ENCODE measurements around the gene TNS4.

TNS4 gene

DNA sequence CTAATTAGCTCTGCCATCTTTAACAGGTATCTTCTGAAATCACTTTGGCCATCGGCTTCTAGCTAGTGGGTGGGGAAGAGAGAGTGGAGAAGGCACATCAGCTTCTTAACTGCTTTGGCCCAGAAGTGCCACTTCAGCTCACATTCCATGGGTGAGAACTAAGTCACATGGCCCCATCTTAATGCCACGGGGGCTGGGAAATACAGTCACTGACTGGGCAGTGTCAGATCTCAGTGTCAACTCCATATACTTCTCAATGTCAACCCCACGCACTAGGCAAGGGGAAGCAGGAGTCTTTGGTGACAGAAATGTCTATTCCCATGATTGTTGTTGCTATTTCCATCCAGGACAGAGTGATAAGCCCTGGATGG is 34.5 kb upstream of the TNS4 start:
- in situ Hi-C loops (cut with MboI; ENCODE audit: low sequenced_read_pairs) = loop anchor here (10.0 kb wide), 1 partner anchor 141 kb away; no protein-coding TSS in a partner anchor

DNA sequence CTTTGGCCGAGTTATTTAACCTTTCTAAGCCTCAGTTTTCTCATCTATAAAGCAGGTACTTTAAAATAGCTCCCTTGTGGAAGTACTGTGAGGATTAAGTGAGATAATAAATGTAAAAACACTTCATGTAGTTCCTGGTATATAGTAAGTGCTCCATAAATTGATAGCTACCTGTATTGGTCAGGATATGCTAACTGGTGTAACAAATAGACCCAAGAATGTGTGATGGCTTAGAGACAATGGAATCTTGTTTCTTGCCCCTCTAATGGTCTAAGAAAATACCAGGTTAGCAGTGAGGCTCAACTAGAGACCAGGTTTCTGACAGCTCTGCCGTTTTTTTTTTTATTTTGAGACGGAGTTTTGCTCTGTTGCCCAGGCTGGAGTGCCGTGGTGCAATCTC is 34.0 kb upstream of the TNS4 start:
- in situ Hi-C loops (cut with MboI; ENCODE audit: low sequenced_read_pairs) = loop anchor here (10.0 kb wide), 1 partner anchor 141 kb away; no protein-coding TSS in a partner anchor

DNA sequence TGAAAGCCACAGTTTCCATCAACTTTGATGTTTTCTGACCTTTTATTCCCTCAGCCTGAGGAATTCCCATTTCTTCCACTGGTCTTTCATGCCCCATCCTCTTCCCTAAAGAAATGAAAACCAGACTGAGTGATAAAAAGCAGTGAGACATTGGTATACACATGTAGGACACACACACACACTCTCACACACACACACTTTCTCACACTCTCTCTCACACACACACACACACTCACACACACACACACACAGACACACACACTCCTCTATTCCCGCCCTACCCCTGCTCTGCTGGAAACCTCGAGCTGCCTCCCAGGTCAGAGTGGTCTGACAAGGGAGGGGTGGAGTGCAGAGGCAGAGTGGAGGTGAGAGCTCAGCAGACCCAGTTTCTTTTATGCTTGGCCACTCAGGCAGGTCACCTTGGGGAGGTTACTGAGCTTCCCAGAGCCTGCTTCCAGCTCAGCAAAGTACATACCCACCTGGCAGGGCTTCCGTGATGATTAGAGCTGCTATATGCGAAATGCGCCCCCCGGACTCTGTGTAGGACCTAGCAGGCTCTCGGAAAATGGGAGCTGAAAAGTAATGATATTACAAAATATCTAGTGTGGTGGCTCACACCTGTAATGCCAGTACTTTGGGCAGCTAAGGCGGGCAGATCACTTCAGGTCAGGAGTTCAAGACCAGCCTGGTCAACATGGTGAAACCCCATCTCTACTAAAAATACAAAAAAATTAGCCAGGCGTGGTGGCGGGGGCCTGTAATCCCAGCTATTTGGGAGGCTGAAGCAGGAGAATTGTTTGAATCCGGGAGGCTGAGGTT is 33.2 kb upstream of the TNS4 start:
- in situ Hi-C loops (cut with MboI; ENCODE audit: low sequenced_read_pairs) = loop anchor here (10.0 kb wide), 1 partner anchor 140 kb away; no protein-coding TSS in a partner anchor

DNA sequence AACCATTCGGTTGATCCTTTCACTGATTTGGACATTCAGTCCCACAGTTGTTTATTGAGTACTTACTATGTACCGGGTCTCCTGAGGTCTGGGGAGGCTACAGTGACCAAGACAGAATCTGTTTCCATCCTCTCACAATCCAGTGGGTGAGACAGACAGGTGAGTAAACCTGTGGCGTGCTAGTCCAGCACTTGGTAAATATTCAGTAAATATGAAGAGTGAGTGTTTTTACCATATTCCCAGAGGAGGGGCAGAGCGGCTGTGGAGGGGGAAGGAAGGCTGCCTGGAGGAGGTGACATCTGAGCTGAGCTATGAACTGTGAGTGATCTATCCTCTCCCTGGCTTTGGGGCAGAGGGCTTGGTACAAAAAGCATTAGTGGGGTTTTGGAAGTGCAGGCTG is 32.5 kb upstream of the TNS4 start:
- in situ Hi-C loops (cut with MboI; ENCODE audit: low sequenced_read_pairs) = loop anchor here (10.0 kb wide), 1 partner anchor 139 kb away; no protein-coding TSS in a partner anchor

DNA sequence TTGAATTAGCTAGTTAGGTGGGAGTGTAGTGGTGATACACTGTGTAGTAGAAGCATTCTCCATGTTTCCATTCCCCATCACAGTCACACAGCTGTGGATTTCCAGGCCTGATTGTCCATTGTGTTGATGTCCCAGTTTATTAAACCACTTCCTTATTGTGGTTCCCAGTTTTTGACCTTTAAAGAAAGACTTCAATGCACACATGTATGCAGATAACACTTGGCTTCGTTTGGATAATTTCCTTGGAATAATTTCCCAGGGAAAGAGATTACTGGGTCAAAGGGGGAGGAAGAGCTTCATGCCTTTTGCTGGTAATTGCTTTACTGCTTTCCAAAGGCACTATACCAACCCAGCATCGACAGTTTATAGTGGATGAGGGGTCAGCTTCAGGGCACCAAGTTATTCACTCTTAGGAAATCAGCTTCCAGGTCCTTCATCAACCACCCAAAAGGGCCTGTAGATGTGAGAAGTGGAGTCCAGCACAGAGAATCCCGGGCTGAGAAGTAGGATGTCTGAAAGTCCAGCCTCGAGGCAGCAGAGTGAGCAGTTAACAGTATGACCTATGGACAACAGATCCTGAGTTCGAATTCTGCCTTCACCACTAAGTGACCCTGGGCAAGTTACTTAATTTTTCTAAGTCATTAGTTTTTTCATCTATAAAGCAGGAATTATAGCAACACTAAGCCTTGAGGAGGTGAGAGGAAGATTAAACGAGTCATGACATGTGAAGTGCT is 31.3 kb upstream of the TNS4 start:
- in situ Hi-C loops (cut with MboI; ENCODE audit: low sequenced_read_pairs) = loop anchor here (10.0 kb wide), 1 partner anchor 138 kb away; no protein-coding TSS in a partner anchor

DNA sequence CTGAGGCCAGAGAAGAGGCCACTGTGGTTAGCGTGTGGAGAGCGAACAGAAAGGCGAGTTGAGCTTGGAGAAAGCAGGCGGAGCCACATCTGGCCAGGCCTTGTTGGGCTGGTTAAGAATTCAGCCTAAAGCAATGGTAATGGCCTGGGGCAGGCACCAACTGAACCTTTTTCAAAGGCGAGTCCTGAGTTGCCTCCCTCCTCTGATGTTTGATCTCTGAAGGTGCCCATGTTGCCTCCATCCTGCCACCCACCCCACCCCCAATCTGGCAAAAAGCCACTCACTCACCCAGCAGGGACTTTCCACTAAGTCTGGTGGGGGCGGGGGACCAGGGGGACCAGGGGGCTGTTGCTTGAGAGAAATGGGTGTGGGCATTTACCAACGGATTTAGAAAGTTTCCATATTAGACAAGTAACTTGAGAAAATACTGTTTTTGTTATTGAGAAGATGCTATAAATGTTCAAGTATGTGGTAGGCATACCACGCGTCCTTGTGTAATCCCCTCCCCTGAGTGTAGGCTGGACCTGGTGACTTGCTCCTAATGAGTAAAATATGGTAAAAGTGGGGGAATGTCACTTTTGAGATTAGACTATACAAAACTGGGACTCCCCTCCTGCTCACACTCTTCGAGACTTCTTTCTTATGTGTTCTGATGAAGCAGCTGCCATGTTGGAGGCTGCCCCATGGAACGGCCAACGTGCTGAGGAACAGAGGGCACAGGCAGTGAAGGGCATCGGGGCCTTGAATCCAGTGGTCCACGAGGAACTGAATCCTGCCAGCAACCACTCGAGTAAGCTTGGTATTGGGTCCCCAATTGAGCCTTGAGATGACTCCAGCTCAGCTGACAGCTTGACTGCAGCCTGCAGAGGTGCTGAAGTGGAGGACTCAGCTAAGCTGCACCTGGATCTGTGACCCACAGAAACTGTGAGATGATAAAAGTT is 29.9 kb upstream of the TNS4 start:
- in situ Hi-C loops (cut with MboI; ENCODE audit: low sequenced_read_pairs) = loop anchor here (10.0 kb wide), 1 partner anchor 137 kb away; no protein-coding TSS in a partner anchor

DNA sequence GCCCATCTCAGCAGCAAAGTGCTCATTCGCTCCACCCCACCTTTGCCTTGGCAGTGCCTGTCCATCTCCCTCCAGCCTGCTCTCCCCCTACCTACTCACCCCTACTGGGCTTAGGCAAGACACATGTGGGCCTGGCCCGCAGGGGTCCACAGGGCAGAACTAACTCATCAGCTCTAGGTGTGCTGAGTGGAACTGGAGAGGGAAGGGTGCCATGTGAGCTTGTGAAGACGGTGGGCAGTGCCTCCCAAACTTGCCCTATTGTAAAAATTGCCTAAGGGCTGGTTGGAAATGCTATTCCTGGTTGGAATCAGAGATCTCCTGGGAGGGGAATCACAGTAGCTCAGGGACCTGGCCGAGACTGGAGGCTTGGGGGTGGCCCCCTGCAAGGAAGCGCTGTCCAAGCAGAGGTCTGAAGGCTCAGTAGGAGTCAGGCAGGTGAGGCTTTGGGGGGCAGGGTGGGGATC is 29.1 kb upstream of the TNS4 start:
- in situ Hi-C loops (cut with MboI; ENCODE audit: low sequenced_read_pairs) = loop anchor here (10.0 kb wide), 1 partner anchor 136 kb away; no protein-coding TSS in a partner anchor

DNA sequence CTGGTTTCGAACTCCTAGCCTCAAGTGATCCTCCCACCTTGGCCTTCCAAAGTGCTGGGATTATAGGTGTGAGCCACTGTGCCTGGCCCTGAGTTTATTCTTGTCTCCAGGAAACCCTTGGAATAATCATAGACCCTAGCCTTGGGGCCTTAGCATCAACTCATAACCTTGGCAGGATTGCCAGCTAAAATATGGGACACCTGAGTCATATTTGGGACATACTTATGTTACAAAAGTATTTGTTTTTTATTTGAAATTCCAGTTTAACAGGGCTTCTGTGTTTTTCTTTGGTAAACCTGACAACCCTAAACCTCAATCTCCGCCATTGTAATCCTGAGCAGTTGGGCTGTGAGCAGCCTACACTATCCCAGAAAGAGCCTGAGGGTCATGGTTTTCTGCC is 28.6 kb upstream of the TNS4 start:
- in situ Hi-C loops (cut with MboI; ENCODE audit: low sequenced_read_pairs) = loop anchor here (10.0 kb wide), 1 partner anchor 135 kb away; no protein-coding TSS in a partner anchor

DNA sequence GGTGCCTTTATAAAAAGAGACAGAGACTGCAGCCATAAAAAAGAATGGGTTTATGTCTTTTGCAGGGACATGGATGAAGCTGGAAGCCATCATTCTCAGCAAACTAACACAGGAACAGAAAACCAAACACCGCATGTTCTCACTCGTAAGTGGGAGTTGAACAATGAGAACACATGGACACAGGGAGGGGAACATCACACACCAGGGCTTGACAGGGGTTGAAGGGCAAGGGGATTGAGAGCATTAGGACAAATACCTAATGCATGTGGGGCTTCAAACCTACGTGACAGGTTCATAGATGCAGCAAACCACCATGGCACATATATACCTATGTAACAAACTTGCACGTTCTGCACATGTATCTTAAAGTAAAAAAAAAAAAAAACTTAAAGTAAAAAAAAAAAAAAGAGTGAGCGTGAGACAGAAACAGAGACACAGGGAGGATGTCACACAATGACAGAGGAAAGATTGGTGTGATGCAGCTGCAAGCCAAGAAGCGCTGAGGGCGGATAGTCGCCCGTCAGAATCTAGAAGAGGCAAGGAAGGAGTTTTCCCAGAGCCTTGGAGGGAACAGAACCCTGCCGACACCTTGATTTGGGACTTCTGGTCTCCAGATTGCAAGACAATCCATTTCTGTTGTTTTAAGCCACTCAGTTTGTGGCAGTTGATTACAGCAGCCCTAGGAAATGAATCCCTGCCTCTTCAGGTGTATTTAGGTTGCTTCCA is 27.4 kb upstream of the TNS4 start:
- in situ Hi-C loops (cut with MboI; ENCODE audit: low sequenced_read_pairs) = no loop called here

DNA sequence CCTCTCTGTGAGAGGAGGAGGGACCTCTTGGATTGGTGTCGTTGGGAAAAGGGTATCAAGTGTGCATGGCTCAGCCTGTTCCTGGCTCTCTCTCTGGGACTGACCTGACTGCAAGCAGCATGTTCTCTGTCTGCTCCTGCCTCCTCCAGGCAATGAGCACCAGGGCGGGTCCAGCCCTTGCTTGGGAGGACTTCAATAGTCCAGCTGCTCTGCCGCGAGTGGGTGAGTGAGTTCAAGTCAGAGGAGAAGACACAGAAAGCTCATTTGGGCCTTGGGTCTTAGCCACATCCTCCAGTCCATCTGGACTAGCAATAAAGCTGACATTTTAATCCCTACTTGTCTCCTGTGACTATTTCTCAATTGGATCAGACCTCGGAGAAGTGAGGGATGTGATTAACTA is 25.2 kb upstream of the TNS4 start:
- in situ Hi-C loops (cut with MboI; ENCODE audit: low sequenced_read_pairs) = no loop called here

DNA sequence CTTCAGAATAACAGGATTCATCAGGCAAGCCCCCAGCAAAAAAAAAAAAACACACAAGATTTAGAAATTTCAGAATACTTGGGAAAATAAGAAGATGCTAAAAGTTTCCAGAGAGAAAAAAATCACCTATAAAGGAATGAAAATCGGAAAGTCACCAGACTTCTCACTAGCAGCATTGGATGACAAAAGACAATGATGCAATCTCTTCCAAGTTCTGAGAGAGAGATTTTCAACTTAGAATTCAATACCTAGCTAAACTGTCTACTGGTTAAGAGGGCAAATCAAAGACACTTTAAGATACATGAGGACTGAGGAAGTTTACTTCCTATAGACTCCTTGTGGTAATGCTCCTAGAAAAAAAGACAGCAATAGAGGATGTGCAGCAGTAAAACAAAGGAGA is 23.9 kb upstream of the TNS4 start:
- in situ Hi-C loops (cut with MboI; ENCODE audit: low sequenced_read_pairs) = no loop called here

DNA sequence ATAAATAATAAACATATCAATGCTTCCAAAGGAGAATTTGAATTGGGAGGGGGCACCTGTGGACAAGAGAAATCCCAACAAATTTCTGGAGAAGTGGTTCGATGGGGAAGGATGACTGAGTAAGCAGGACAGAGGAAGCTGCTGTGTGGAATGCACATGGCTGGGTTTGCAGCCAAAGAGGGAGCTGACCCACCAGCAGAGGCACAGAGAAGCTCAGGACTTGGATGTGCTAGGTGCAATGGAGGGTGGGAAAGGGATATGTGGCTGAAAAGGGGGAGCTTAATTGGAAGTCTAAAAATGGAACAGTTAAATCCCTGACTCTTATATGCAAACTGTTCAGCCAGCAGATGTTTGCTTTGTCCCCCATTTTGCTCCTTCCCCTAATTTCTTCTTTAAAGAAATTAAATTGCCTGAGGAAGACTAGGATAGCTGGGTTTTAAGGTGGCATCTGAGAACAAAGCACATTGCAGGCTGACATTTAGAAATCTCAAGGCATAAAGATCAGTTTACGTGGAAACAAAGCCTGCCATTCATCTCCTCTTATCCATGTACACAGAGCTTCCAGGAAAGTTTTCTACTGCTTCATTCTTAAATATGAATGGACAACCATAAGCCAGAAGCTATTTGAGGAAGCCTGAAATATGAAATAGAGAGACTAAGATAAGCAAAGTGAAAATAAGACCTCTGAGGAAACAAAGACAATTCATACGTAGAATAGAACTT is 23.0 kb upstream of the TNS4 start:
- in situ Hi-C loops (cut with MboI; ENCODE audit: low sequenced_read_pairs) = no loop called here

DNA sequence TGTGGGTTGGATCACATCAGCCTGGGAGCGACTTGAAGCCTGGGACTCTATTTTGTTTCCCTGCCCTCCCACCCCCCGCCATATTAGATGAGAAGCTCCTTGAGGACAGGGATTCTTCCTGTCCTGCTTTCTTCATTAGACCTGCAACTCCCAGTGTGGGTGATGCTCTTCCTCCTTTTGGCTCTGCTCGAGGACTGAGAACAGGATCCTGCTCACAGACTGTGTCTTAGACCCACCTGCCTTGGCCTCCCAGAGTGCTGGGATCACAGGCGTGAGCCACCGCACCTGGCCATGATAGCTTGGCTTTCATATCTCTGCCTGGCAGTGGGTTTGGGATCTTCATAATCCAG is 21.5 kb upstream of the TNS4 start:
- in situ Hi-C loops (cut with MboI; ENCODE audit: low sequenced_read_pairs) = no loop called here

DNA sequence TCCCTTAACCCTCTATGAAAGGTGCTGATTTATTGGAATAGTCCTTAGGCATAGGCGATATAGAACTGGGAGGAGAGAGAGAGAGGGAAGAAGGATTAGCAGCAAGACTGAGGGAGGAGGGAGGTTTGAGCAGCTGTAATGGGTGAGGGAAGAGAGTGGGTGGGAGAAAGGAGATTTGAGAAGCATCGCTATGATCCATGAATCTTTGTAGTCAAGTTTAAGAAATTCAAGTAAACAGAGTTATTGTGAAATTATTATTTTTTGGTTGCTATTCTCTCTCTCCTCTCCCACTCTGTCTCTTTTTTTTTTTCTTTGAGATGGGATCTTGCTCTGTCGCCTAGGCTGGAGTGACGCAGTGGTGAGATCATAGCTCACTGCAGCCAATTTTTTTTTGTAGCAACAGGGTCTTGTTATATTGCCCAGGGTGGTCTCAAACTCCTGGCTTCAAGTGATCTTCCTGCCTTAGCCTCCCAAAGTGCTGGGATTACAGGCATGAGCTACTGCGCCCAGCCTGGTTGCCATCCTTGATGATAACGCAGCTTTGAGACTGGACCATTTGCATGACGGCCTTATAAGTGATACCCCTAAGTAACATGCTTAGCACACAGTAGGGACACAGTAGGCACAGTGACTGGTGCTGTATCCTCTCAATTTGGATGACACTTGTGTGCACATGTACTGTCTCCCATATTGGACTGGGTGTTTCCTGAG is 21.0 kb upstream of the TNS4 start:
- in situ Hi-C loops (cut with MboI; ENCODE audit: low sequenced_read_pairs) = no loop called here

DNA sequence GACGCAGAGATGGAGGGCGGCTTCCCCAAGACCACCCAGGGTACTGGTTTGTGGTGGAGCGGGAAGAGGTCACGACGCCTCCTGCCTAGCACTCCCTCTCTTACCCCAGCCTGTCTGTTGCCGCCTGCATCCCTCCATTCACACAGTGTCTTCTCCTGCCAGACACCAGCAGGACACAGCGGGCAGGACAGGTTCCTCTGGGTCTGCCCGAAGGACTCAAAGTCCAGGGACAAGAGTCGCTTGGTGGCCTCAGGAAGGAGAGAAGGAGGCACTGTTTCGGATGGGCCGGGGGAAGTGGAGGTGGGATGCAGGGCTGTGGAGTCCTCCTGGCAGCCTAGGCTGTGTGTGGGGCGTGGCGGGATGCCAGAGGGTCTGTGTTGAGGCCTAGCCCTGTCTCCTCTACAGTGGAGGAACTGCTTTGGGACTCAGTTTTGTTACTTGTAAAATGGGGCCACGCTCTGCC is 19.6 kb upstream of the TNS4 start:
- in situ Hi-C loops (cut with MboI; ENCODE audit: low sequenced_read_pairs) = no loop called here

DNA sequence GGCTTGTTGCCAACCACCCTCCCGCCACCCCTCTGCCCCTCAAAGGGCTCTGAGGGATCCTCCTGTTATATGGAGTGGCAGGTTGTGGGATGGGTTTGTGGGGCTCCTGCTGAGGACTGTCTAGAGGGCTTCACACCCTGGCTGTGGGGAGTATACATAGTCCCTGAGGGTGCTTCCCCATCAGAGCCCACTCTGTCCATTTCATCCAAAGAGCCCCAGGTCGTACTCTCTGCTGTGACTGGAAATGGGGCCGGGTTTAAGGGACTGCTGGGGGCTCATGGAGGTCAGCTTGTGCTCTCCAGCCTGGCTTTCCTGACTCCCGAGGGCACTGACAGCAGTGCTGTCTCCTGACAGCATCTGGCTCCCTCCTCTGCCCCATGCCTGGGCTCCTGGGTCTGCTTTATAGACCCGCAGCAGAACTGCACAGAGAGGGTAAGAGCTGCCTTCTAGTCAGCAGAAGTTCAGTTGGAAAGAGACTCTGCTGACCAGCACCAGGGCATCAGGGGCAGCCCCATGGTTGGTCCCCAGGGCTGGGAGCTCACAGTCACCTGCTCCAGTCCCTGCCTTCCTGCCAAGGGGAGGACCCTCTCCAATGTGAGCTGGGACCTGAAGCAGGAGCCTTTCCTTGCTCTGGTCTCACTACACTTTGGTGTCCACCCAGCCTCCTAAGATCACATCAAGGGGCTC is 17.8 kb upstream of the TNS4 start:
- in situ Hi-C loops (cut with MboI; ENCODE audit: low sequenced_read_pairs) = no loop called here

DNA sequence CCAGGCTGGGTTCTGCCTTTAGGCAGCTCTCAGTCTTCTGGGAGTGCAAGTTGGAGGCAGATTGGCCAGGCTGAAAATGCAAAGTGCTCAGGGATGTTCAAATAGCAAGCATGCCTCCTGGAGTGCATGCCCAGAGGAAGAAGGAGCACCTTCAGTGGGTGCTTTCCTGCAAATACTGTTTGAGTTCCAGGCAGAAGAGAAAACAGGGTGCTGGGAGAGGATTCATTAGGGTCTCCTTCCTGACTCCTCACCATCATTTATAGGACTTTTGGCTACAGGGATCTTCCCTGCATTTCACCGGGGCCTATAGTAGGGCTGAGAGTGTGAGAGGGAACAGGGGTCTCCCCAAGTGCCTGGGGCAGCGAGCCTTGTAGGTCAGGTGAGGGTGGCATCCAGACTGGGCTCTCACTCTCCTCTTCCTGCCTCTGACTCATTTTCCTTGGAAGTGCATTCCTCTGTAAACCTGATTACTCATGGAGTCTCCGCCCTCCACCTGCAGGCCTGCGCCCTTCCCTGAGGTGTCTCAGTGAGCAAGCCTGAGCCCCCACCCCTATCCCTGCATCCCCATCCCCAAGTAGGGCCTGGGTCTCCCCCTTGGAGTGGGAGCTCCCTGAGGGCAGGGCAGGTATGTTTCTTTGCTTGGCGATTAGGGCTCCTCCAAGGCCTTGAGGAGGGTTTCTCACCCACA is 17.1 kb upstream of the TNS4 start:
- in situ Hi-C loops (cut with MboI; ENCODE audit: low sequenced_read_pairs) = no loop called here

DNA sequence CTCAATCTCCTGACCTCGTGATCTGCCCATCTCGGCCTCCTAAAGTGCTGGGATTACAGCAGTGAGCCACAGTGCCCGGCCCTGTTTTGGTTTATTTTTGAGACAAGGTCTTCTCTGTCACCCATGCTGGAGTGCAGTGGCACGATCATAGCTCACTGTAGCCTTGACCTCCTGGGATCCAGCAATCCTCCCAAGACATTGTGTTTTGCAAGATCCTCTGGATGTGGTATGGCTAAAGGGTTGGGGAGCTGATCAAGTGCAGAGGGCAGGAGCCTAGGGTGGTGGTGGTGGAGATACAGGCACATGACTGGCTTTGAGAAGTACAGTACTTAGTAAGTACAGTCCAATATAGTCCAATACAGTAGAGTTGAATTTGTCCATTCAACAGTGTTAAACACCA is 16.6 kb upstream of the TNS4 start:
- in situ Hi-C loops (cut with MboI; ENCODE audit: low sequenced_read_pairs) = no loop called here
